ENCODE data around the gene SERTAD1. TPM values are rescaled to one million over a fixed set of nuclear protein-coding genes. Genes with fewer than 3 reads are reported as not detected.

Gene SERTAD1
- total RNA-seq, 1 donor from 2014 or later: 39.7 TPM

- no peak for DNase-seq (ENCODE audit: low spot score in 2 of 2)
- H3K4me3 ChIP-seq: peak within 1 kb of the TSS; percentile 49 to 66
- no peaks in the 10 kb centered on the region for H3K27me3 ChIP-seq
- H3K9me3 ChIP-seq: no peaks in the 10 kb centered on the region
- H3K27ac ChIP-seq: peak within 1 kb of the TSS in 1 of 2 donors; percentile 17
- H3K36me3 ChIP-seq: no peaks in the 10 kb centered on the region
- TF ChIP-seq CTCF (IDR thresholded peaks at IDR 0.05): no peak
- H3K4me1 ChIP-seq: peaks cover 5 to 22% of the 10 kb centered on the region in 2 donors
- intact Hi-C loops (cut with DNase I): loop anchor here (1.0 to 10.0 kb wide), 3 partner anchors 103 to 632 kb away; partner anchors contain the start of genes DYRK1B, MIA and RAB4B
Measured at GRCh38 chr19:40466985-40467734, 41.4 kb upstream of the SERTAD1 start, which contains the start of gene SPTBN4. SPTBN4 (plus strand) TSS chr19:40467001; CDS start chr19:40472622, 5,621 bp downstream.

GRCh38 chr19:40466219-40466984 lies 40.6 kb upstream of the SERTAD1 start:
- peak overlapping the region in 1 of 2 donors; percentile 17 for H3K27ac ChIP-seq
- peaks cover 5 to 22% of the 10 kb centered on the region in 2 donors for H3K4me1 ChIP-seq
- H3K27me3 ChIP-seq: no peaks in the 10 kb centered on the region
- DNase-seq (ENCODE audit: low spot score in 2 of 2): no peak
- peak overlapping the region; percentile 49 to 66 for H3K4me3 ChIP-seq
- TF ChIP-seq CTCF (IDR thresholded peaks at IDR 0.05): no peak
- H3K36me3 ChIP-seq: peaks cover 0 to 3% of the 10 kb centered on the region in 2 donors
- intact Hi-C loops (cut with DNase I): loop anchor here (1.0 to 10.0 kb wide), 3 partner anchors 104 to 632 kb away; partner anchors contain the start of genes DYRK1B, MIA and RAB4B
- H3K9me3 ChIP-seq: no peaks in the 10 kb centered on the region

GRCh38 chr19:40465557-40466218 lies 39.9 kb upstream of the SERTAD1 start, which contains the start of gene BLVRB:
BLVRB (minus strand) TSS chr19:40465745; CDS start chr19:40465688, 57 bp downstream.
- H3K9me3 ChIP-seq: no peaks in the 10 kb centered on the region
- no peaks in the 10 kb centered on the region for H3K27me3 ChIP-seq
- intact Hi-C loops (cut with DNase I): loop anchor here (1.0 to 10.0 kb wide), 8 partner anchors 21 to 631 kb away; partner anchors contain the start of genes DYRK1B, MIA, RAB4B and SERTAD3
- peak within 1 kb of the TSS; percentile 68 to 92 for H3K4me3 ChIP-seq
- peak within 1 kb of the TSS; percentile 80 to 86 for H3K27ac ChIP-seq
- peaks cover 0 to 4% of the 10 kb centered on the region in 2 donors for H3K36me3 ChIP-seq
- DNase-seq (ENCODE audit: low spot score in 2 of 2): peak; percentile 99 to 100
- H3K4me1 ChIP-seq: peaks cover 5 to 22% of the 10 kb centered on the region in 2 donors
- no peak for TF ChIP-seq CTCF (IDR thresholded peaks at IDR 0.05)

GRCh38 chr19:40465025-40465556 lies 39.3 kb upstream of the SERTAD1 start:
- Histone ChIP-seq H3K36me3 (peaks cover 0 to 4% of the 10 kb centered on the region in 2 donors), H3K9me3 (no peaks in the 10 kb centered on the region), H3K4me3 (peak overlapping the region; percentile 68 to 92), H3K27me3 (no peaks in the 10 kb centered on the region), H3K27ac (peak overlapping the region; percentile 80 to 86), H3K4me1 (peaks cover 5 to 22% of the 10 kb centered on the region in 2 donors)
- no peak for TF ChIP-seq CTCF (IDR thresholded peaks at IDR 0.05)
- intact Hi-C loops (cut with DNase I): loop anchor here (1.0 to 10.0 kb wide), 7 partner anchors 21 to 630 kb away; partner anchors contain the start of genes DYRK1B, MIA, RAB4B and SERTAD3
- DNase-seq (ENCODE audit: low spot score in 2 of 2): no peak
